Psoas muscle (tissue), 8 donors: ENCODE measurements around the gene HOXA13. TPM values are rescaled to one million over a fixed set of nuclear protein-coding genes. Genes with fewer than 3 reads are reported as not detected.
A peak's percentile ranks its signal among the peaks of the same experiment; 100 is the strongest.

ENCODE experiments used
- ATAC-seq, 4 donors: fragments of 200-7000 bp; cut with Tn5 transposase; one replicate each; pipeline ENCODE4 v1.9.1; 2020; ENCODE audit warnings: moderate library complexity in 3 of 4, mild to moderate bottlenecking in 2 of 4
- DNase-seq, 2 donors: peaks; one replicate each; pipeline ENCODE4 v3.0.0-alpha.2; 2020
- H3K27ac ChIP-seq: fragments of 200-600 bp; one replicate; pipeline ENCODE4 v1.8.0; 2022
- H3K27me3 ChIP-seq, 3 donors: fragments of 200-600 bp in 1 of 3; one replicate each; pipeline versions ENCODE4 v1.6.1 to v1.8.0; 2013 to 2022; ENCODE audit warnings: low read length in 2 of 3, mild to moderate bottlenecking in 2 of 3, moderate library complexity in 1 of 3; ENCODE audit not compliant: insufficient read depth in 3 of 3
- H3K36me3 ChIP-seq, 2 donors: fragments of 200-600 bp in 1 of 2; one replicate each; pipeline versions ENCODE4 v1.6.1 to v1.8.0; 2013 to 2022; ENCODE audit warnings: low read depth in 1 of 2, mild to moderate bottlenecking in 1 of 2, moderate library complexity in 1 of 2; ENCODE audit not compliant: insufficient read depth in 1 of 2
- H3K4me1 ChIP-seq: fragments of 200-600 bp; one replicate; pipeline ENCODE4 v1.8.0; 2022
- H3K4me3 ChIP-seq: fragments of 200-600 bp; one replicate; pipeline ENCODE4 v1.8.0; 2022; ENCODE audit warnings: mild to moderate bottlenecking
- H3K9me3 ChIP-seq: fragments of 200-600 bp; one replicate; pipeline ENCODE4 v1.8.0; 2022
- WGBS, 3 donors: extraction: QIAGEN DNeasy Blood & Tissue Kit; methylation state at CpG; one replicate each; pipeline versions ENCODE4 v1.1.6 to v1.1.7; 2013; 5-methylcytosine and 5-hydroxymethylcytosine counted together
- intact Hi-C, 2 donors: fragments of 100-400 bp; cut with DNase I; formaldehyde crosslinking; loops; one replicate each; pipeline versions ENCODE4 v1.11.0 to v1.14.2; 2022
- polyA plus RNA-seq, 3 donors: library from polyadenylated mRNA; stranded (reverse); fragments of 200-250 nt; gene quantifications; one replicate each; pipeline ENCODE4 v1.2.3, GENCODE V29; 2013
- total RNA-seq, 4 donors: library from RNA; stranded (reverse); fragmentation: NEBNext Ultra II Directional in 2 of 4; extraction: Animal tissue kit (Norgen Biotek cat#: 25700) in 2 of 4; gene quantifications; one replicate each; pipeline versions ENCODE4 v1.2.1 to v1.2.4, GENCODE V29; 2021 to 2023
- TF ChIP-seq, protein P1 (sequence below): fragments of 200-600 bp; IDR thresholded peaks from one replicate; pipeline ENCODE4 v1.8.0; 2022; ENCODE audit warnings: antibody characterized with exemption
- donor health status: healthy with polysubstance abuse.
- donor health status: DM: no; HTN: no; CAD: no; lungs with moderate emphysema.
- donor health status: Bipolar disorder and iron deficiency.
- donor health status: healthy.
- donor health status: DM: yes; HTN: yes; CAD: no.
- donor health status: DM: no; HTN: no; CAD: no.
- donor health status: DM: no; HTN: no; CAD: no.
- donor health status: DM: yes; HTN: yes; CAD: no.

The HOXA13 gene
- total and polyA plus RNA-seq, 7 donors: 0.01 to 0.08 (median 0.06) TPM; not detected in 4

DNA sequence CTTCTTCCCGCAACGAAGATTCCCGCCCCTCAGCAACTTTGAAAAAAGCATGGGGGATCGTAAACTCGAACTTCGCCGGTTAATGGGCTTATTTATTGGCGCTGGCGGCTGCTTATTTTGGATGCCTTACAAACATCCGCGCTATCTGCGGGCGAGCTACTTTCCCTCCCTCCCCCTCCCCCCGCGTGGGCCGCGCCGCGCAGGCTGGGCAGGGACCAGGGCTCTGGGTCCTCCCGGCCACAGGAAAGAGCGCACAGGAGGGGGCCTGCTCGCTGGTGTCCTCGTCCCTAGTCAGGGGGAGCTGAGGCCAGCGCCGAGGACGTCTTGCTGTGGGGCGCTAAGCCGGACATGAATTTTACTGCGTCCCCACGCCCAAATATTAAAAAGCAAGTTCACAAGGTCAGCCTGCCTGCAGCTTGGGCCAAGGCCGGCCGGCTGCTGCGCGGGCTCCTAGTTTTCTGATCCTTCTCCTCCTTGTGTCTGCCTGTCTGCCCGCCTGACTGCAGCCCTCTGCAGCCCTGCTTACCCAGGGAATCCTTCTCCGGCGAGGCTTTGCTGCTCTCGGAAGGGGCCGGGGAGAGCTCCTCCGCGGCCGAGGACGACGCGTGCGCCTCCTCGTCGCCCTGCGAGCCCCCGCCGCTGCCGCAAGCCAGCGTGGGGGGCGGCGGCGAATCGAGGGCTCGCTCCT, 26.9 kb downstream of the HOXA13 start:
- H3K4me3 ChIP-seq: peak overlapping the region; percentile 79
- H3K27ac ChIP-seq: peak overlapping the region; percentile 92
- no peaks in the 10 kb centered on the region for H3K36me3 ChIP-seq
- peaks cover 17% of the 10 kb centered on the region for H3K4me1 ChIP-seq
- no peaks in the 10 kb centered on the region for H3K9me3 ChIP-seq
- peak in 1 of 2 donors; percentile 89 for DNase-seq
- TF ChIP-seq, protein P1, sequence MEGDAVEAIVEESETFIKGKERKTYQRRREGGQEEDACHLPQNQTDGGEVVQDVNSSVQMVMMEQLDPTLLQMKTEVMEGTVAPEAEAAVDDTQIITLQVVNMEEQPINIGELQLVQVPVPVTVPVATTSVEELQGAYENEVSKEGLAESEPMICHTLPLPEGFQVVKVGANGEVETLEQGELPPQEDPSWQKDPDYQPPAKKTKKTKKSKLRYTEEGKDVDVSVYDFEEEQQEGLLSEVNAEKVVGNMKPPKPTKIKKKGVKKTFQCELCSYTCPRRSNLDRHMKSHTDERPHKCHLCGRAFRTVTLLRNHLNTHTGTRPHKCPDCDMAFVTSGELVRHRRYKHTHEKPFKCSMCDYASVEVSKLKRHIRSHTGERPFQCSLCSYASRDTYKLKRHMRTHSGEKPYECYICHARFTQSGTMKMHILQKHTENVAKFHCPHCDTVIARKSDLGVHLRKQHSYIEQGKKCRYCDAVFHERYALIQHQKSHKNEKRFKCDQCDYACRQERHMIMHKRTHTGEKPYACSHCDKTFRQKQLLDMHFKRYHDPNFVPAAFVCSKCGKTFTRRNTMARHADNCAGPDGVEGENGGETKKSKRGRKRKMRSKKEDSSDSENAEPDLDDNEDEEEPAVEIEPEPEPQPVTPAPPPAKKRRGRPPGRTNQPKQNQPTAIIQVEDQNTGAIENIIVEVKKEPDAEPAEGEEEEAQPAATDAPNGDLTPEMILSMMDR: no peak
- intact Hi-C loops: loop anchor here in 1 of 2 donors (2.0 kb wide), 1 partner anchor 1316 kb away; no protein-coding TSS in a partner anchor
- WGBS, 3 donors: 0 to 1% (median 1%) methylated on average over 53 to 58 of the region's 58 CpGs
- ATAC-seq: peak; percentile 40 to 60 (median 51)
- H3K27me3 ChIP-seq: no peaks in the 10 kb centered on the region

DNA sequence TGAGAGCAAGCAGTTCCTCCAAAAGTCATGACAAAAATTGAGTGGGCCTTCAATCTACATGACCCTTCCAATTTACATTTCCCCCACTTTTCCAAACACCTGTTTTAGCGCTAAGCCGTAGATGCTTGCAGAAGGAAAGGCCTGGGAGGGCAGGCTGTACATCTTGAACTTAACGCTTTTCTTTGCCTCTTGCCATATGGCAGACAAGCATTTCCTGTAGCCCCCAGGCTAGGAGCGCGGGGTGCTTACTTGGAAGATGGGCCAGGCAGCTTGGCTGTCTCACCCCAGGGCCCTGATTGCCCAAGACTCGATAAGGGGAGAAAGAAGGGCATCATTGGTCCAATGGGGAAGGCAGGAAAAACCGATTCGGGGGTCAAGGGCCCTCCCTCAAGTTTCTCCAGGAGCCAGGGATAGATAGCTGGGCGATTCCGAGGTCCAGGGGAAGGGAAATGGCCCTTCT, 27.5 kb downstream of the HOXA13 start:
- H3K27me3 ChIP-seq: no peaks in the 10 kb centered on the region

DNA sequence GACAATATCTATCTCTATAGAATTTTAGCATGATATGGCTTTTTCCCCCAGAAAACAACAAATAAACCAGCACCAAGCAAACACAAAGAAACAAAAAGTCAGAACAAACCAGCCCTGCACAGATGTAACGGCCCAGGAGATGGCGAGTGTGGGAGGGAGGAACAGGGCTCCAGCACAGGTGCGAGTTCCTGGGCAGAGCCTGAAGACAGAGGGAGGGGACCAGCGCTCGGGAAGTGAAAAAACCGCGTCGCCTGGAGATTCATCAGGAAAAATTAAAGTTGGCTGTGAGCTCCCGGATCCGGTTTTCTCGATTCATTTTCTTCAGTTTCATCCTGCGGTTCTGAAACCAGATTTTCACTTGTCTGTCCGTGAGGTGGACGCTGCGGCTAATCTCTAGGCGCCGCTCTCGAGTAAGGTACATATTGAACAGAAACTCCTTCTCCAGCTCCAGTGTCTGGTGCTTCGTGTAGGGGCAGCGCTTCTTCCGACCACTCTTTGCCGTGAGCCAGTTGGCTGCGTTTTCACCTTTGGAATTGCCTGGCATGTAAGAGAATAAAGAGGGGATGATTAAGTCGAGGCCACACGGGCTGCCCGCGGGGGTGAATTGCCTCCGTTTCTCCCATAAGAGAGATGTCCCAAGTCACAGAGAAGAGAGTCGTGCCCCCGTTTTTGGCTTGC, 28.1 kb downstream of the HOXA13 start:
- Histone ChIP-seq H3K36me3 (no peaks in the 10 kb centered on the region), H3K27me3 (no peaks in the 10 kb centered on the region), H3K27ac (peak overlapping the region; percentile 92), H3K4me3 (peak overlapping the region; percentile 79), H3K4me1 (peaks cover 20% of the 10 kb centered on the region), H3K9me3 (no peaks in the 10 kb centered on the region)
- peak in 1 of 2 donors; percentile 49 for DNase-seq
- TF ChIP-seq, protein P1: no peak
- WGBS, 3 donors: 15 to 20% (median 20%) methylated on average over 30 of the region's 30 CpGs
- intact Hi-C loops: loop anchor here in 1 of 2 donors (2.0 kb wide), 1 partner anchor 1315 kb away; no protein-coding TSS in a partner anchor
- ATAC-seq: peak in 1 of 4 donors; percentile 15

More for the DNA sequence above, 27.5 kb downstream of the HOXA13 start:
- TF ChIP-seq, protein P1: no peak
- peak in 1 of 2 donors; percentile 58 for DNase-seq
- no peak for ATAC-seq
- Histone ChIP-seq H3K9me3 (no peaks in the 10 kb centered on the region), H3K4me1 (peaks cover 22% of the 10 kb centered on the region), H3K27ac (peak overlapping the region; percentile 92), H3K36me3 (no peaks in the 10 kb centered on the region), H3K4me3 (peak overlapping the region; percentile 79)
- WGBS, 3 donors: 10 to 20% (median 14%) methylated on average over 10 of the region's 10 CpGs
- intact Hi-C loops: loop anchor here in 1 of 2 donors (2.0 kb wide), 1 partner anchor 1316 kb away; no protein-coding TSS in a partner anchor

DNA sequence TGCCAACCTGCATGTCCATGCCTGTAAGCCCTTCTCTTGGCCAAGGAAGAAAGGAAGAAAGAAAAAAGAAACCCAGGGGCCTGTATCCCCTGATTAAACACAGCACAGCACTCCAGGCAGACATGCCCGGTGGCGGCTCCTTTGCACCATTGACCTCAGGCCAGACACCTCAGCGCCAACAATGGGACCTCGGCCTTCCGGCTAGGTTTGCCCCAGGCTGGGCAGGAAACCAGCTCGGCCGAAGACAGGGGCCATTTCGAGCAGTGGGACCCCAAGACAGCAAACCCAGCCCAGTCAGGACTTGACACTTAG, 28.6 kb downstream of the HOXA13 start:
- H3K4me3 ChIP-seq: peak overlapping the region; percentile 79

More for the DNA sequence above, 28.6 kb downstream of the HOXA13 start:
- DNase-seq (peak in 1 of 2 donors; percentile 75), ATAC-seq (no peak)
- Histone ChIP-seq H3K4me1 (peaks cover 17% of the 10 kb centered on the region), H3K9me3 (no peaks in the 10 kb centered on the region), H3K36me3 (no peaks in the 10 kb centered on the region), H3K27ac (peak overlapping the region; percentile 92), H3K27me3 (no peaks in the 10 kb centered on the region)
- intact Hi-C loops: no loop called here
- TF ChIP-seq, protein P1: no peak
- 9 to 26% (median 15%) methylated on average over 8 of the region's 8 CpGs for WGBS, 3 donors
